ENCODE data around the gene LMF1. TPM values are rescaled to one million over a fixed set of nuclear protein-coding genes. Genes with fewer than 3 reads are reported as not detected.

LMF1 gene
- total RNA-seq, 1 donor from 2014 or later = 26.0 TPM

DNA sequence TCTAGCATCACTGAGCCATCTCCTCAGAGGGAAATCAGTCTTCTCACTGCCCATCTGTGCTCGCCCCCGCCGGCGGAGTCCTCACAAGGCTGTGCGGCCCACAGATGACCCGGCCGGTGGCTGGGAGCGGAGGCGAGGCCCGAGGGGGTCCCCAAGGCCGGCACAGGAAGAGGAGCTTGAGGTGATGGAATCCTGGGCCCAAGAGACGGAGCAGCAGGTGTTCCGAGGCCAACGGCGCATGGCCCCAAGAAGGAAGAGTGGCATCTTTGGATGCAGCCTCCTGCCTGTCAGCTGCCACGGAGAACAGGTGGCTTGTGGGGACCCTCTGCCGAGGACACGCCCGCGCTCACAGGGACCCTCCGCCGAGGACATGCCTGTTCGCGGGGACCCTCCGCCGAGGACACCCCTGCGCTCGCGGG is 97.5 kb downstream of the LMF1 start:
- TF ChIP-seq POLR2A (IDR thresholded peaks at IDR 0.05) (no peak), POLR2AphosphoS5 (IDR thresholded peaks at IDR 0.05; ENCODE audit: insufficient read depth in 1 of 2, low read depth in 1 of 2) (no peak), CTCF (IDR thresholded peaks at IDR 0.05) (no peak)

GRCh38 chr16:872436-873242 is 98.1 kb downstream of the LMF1 start:
- intact Hi-C loops (cut with DNase I) = no loop called here
- TF ChIP-seq CTCF (IDR thresholded peaks at IDR 0.05) (no peak), POLR2A (IDR thresholded peaks at IDR 0.05) (no peak), POLR2AphosphoS5 (IDR thresholded peaks at IDR 0.05; ENCODE audit: insufficient read depth in 1 of 2, low read depth in 1 of 2) (no peak)

More for the DNA sequence above, 97.5 kb downstream of the LMF1 start:
- H3K36me3 ChIP-seq = peaks cover 0 to 14% of the 10 kb centered on the region in 2 donors
- H3K9me3 ChIP-seq = no peaks in the 10 kb centered on the region
- DNase-seq (ENCODE audit: extremely low spot score in 2 of 2) = no peak
- no peaks in the 10 kb centered on the region for H3K27me3 ChIP-seq
- no peaks in the 10 kb centered on the region for H3K4me1 ChIP-seq
- H3K27ac ChIP-seq = no peak overlapping the region
- intact Hi-C loops (cut with DNase I) = no loop called here
- H3K4me3 ChIP-seq = no peak overlapping the region

DNA sequence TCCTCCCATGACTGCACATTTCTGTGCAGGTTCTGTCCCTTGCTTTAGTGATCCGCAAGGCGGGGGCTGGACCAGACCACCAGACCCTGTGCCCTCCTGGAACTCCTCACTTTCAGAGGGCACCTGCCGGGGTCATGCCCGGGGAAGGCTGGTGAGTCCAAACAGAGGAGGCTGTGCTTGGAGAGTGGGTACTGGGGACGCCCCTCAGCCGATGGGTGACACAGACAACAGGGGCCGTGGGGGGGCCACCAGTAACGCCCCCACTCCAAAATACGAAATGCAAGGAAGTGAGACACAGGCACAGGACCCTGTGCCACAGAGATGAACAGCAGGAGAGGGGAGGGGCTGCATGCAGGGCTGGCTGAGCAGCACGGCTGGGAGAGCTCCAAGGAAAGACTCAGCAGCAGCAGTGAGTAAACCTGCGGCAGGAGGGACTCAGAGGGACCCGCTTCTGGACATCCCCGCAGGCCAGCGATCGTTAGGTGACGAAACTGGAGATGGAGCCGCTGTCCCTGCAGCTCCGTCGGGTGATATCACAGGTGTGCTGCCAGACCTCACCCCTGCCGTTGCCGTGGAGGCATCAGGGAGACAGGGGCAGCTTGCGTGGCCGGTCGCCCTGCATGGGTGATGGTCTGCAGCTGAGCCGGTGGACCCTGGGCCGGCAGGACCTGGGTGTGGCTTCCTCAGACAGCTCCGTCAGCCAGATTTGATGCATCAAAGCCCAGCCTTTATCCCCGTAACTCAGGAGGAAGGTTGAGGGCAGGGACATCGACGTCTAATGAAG is 99.0 kb downstream of the LMF1 start:
- no peak overlapping the region for H3K27ac ChIP-seq
- intact Hi-C loops (cut with DNase I) = no loop called here
- DNase-seq (ENCODE audit: extremely low spot score in 2 of 2) = no peak
- H3K27me3 ChIP-seq = no peaks in the 10 kb centered on the region
- H3K4me3 ChIP-seq = no peak overlapping the region
- no peaks in the 10 kb centered on the region for H3K4me1 ChIP-seq
- H3K9me3 ChIP-seq = no peaks in the 10 kb centered on the region
- peaks cover 0 to 14% of the 10 kb centered on the region in 2 donors for H3K36me3 ChIP-seq
- TF ChIP-seq CTCF (IDR thresholded peaks at IDR 0.05) = no peak
- no peak for TF ChIP-seq POLR2A (IDR thresholded peaks at IDR 0.05)
- no peak for TF ChIP-seq POLR2AphosphoS5 (IDR thresholded peaks at IDR 0.05; ENCODE audit: insufficient read depth in 1 of 2, low read depth in 1 of 2)

More at GRCh38 chr16:872436-873242, 98.1 kb downstream of the LMF1 start:
- Histone ChIP-seq H3K27ac (no peak overlapping the region), H3K9me3 (no peaks in the 10 kb centered on the region), H3K36me3 (peaks cover 0 to 14% of the 10 kb centered on the region in 2 donors), H3K27me3 (no peaks in the 10 kb centered on the region), H3K4me3 (no peak overlapping the region), H3K4me1 (no peaks in the 10 kb centered on the region)
- DNase-seq (ENCODE audit: extremely low spot score in 2 of 2) = no peak

DNA sequence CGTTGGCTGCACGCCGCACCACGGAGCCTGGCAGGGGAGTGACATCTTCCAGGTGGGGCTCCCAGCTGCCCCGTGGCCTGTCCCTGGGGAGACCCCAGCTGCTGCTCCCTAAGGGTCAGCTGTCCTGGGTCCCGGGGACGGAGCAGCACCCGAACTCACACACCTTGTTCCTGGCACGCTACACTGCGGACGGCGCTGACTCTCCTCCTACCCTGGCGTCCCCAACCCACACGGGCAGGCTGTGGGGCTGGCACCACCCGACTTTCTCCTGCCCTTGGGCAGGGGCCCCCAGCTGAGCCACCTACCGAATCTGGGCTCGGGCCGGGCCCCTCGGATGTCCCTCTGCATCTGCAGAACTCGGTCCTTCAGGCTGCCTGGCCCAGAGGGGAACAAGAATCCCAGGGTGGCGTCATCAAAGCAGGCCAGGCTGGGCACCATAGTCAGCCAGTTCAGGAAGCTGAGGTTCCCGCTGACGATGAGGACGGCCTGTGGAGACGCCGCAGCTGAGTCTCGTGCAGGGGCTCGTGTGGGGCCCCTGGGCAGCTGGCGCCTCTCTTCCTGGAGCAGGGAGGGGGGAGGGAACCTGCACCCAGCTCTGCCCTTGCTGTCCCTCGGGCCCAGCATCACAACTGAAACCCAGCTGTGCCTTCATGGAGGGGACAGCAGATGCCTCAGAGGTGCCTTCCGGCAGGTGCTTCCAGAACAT is 99.8 kb downstream of the LMF1 start:
- no peak for DNase-seq (ENCODE audit: extremely low spot score in 2 of 2)
- Histone ChIP-seq H3K9me3 (no peaks in the 10 kb centered on the region), H3K4me3 (no peak overlapping the region), H3K4me1 (no peaks in the 10 kb centered on the region), H3K27ac (no peak overlapping the region), H3K36me3 (peaks cover 0 to 12% of the 10 kb centered on the region in 2 donors), H3K27me3 (no peaks in the 10 kb centered on the region)
- no peak for TF ChIP-seq POLR2A (IDR thresholded peaks at IDR 0.05)
- TF ChIP-seq POLR2AphosphoS5 (IDR thresholded peaks at IDR 0.05; ENCODE audit: insufficient read depth in 1 of 2, low read depth in 1 of 2) = no peak
- TF ChIP-seq CTCF (IDR thresholded peaks at IDR 0.05) = no peak
- intact Hi-C loops (cut with DNase I) = no loop called here

Measured in vagina (tissue), 2 donors.